HepG2 (cell line): ENCODE results near the gene WDR54. TPM values are rescaled to one million over a fixed set of nuclear protein-coding genes. Genes with fewer than 3 reads are reported as not detected.

Source experiments
- ARID2 ChIP-seq: sonication (generic); formaldehyde crosslinking; IDR thresholded peaks from 2 replicates; pipeline ENCODE4 v1.8.1; 2022; ENCODE audit warnings: mild to moderate bottlenecking, missing genetic modification reagents, borderline replicate concordance
- BHLHE40 ChIP-seq: IDR thresholded peaks from 2 replicates; pipeline ENCODE4 v1.6.1; 2011; ENCODE audit warnings: low read length, improper control_type of control experiment
- CBX1 ChIP-seq: IDR thresholded peaks from one replicate; pipeline ENCODE4 v1.6.1; 2016; ENCODE audit warnings: antibody characterized with exemption, low read depth
- ELF4 ChIP-seq: sonication (generic); formaldehyde crosslinking; IDR thresholded peaks from 2 replicates; pipeline ENCODE4 v1.5.0; 2020; ENCODE audit warnings: missing genetic modification reagents, mild to moderate bottlenecking, moderate library complexity, borderline replicate concordance
- EP300 ChIP-seq, 3 experiments: sonication (generic) in 1 of 3; formaldehyde crosslinking in 1 of 3; IDR thresholded peaks; 2 replicates each; pipeline versions ENCODE4 v1.5.1 to v1.6.1; 2011 to 2020; ENCODE audit warnings: low read depth in 2 of 3, low read length in 2 of 3, borderline replicate concordance in 1 of 3, improper control_type of control experiment in 1 of 3, mild to moderate bottlenecking in 1 of 3, missing genetic modification reagents in 1 of 3, moderate library complexity in 1 of 3
- GATAD1 ChIP-seq: IDR thresholded peaks from 2 replicates; pipeline ENCODE4 v1.6.1; 2016; ENCODE audit warnings: missing genetic modification reagents, missing compliant biosample characterization
- KAT2B ChIP-seq: fragments of 150-350 bp; IDR thresholded peaks from 2 replicates; pipeline ENCODE4 v1.6.1; 2014; ENCODE audit warnings: low read depth, low read length, borderline replicate concordance
- KDM5B ChIP-seq: sonication (generic); formaldehyde crosslinking; IDR thresholded peaks from 2 replicates; pipeline ENCODE4 v1.4.0; 2020; ENCODE audit warnings: missing genetic modification reagents, mild to moderate bottlenecking, borderline replicate concordance
- MATR3 ChIP-seq: sonication (generic); formaldehyde crosslinking; IDR thresholded peaks from 2 replicates; pipeline ENCODE4 v1.4.0; 2020; ENCODE audit warnings: missing genetic modification reagents
- MED8 ChIP-seq: sonication (generic); formaldehyde crosslinking; IDR thresholded peaks from 2 replicates; pipeline ENCODE4 v1.8.1; 2023; ENCODE audit warnings: mild to moderate bottlenecking, missing genetic modification reagents; ENCODE audit not compliant: insufficient replicate concordance
- MTA1 ChIP-seq: sonication (generic); formaldehyde crosslinking; IDR thresholded peaks from 2 replicates; pipeline ENCODE4 v1.4.0; 2020; ENCODE audit warnings: missing genetic modification reagents, mild to moderate bottlenecking, borderline replicate concordance
- NAIF1 ChIP-seq: sonication (generic); formaldehyde crosslinking; IDR thresholded peaks from 2 replicates; pipeline ENCODE4 v1.5.0; 2020; ENCODE audit warnings: mild to moderate bottlenecking, missing genetic modification reagents, borderline replicate concordance
- ZKSCAN1 ChIP-seq: fragments of 150-350 bp; IDR thresholded peaks from 2 replicates; pipeline ENCODE4 v1.6.1; 2014; ENCODE audit warnings: low read length
- ZNF292 ChIP-seq: sonication (generic); formaldehyde crosslinking; IDR thresholded peaks from 2 replicates; pipeline ENCODE4 v1.8.1; 2022; ENCODE audit warnings: mild to moderate bottlenecking, low read depth, missing genetic modification reagents, borderline replicate concordance
- ZNF382 ChIP-seq: sonication (generic); formaldehyde crosslinking; IDR thresholded peaks from 2 replicates; pipeline ENCODE4 v1.5.0; 2020; ENCODE audit warnings: missing genetic modification reagents, mild to moderate bottlenecking, borderline replicate concordance
- ZNF484 ChIP-seq: sonication (generic); formaldehyde crosslinking; IDR thresholded peaks from 2 replicates; pipeline ENCODE4 v1.5.1; 2020; ENCODE audit warnings: mild to moderate bottlenecking, low read depth, missing genetic modification reagents, borderline replicate concordance
- ZNF530 ChIP-seq: sonication (generic); formaldehyde crosslinking; IDR thresholded peaks from 2 replicates; pipeline ENCODE4 v1.5.0; 2020; ENCODE audit warnings: low read depth, mild to moderate bottlenecking, missing genetic modification reagents
- ZSCAN30 ChIP-seq: sonication (generic); formaldehyde crosslinking; IDR thresholded peaks from 2 replicates; pipeline ENCODE4 v1.5.0; 2020; ENCODE audit warnings: mild to moderate bottlenecking, missing genetic modification reagents
- polyA plus RNA-seq, 8 experiments: library from polyadenylated mRNA; depleted of rRNA in 3 of 8; stranded (reverse) in 7 of 8; unstranded in 1 of 8; fragments of >200 nt; fragmentation: Illumina TruSeq in 4 of 8; extraction: Trizol in 4 of 8; gene quantifications; 2 replicates each; pipeline versions ENCODE4 v1.2.1 to v1.2.3, GENCODE V29; 2011 to 2016; ENCODE audit warnings: low read depth in 4 of 8, missing spikeins in 1 of 8, mixed read lengths in 1 of 8; ENCODE audit not compliant: insufficient read depth in 1 of 8
- total RNA-seq, 5 experiments: library from RNA; depleted of rRNA; stranded (reverse); fragments of >200 nt; fragmentation: Illumina TruSeq; extraction: Trizol; gene quantifications; 2 replicates each; pipeline ENCODE4 v1.2.3, GENCODE V29; 2016; ENCODE audit warnings: low read depth in 1 of 5
- TF ChIP-seq, protein P1 (sequence below): sonication (generic); formaldehyde crosslinking; IDR thresholded peaks from 2 replicates; pipeline ENCODE4 v1.4.0; 2020; ENCODE audit warnings: missing genetic modification reagents
- TF ChIP-seq, protein P2 (sequence below): sonication (generic); formaldehyde crosslinking; IDR thresholded peaks from 2 replicates; pipeline ENCODE4 v1.4.0; 2020; ENCODE audit warnings: missing genetic modification reagents
- TF ChIP-seq, protein P3 (sequence below): sonication (generic); formaldehyde crosslinking; IDR thresholded peaks from 2 replicates; pipeline ENCODE4 v1.4.0; 2020; ENCODE audit warnings: mild to moderate bottlenecking, missing genetic modification reagents

WDR54 gene
- total and polyA plus RNA-seq, 2 of the 13 experiments (the other 11 are each of a cell fraction or from before 2014, with no cell fraction given): 2.0 to 17.3 TPM

DNA sequence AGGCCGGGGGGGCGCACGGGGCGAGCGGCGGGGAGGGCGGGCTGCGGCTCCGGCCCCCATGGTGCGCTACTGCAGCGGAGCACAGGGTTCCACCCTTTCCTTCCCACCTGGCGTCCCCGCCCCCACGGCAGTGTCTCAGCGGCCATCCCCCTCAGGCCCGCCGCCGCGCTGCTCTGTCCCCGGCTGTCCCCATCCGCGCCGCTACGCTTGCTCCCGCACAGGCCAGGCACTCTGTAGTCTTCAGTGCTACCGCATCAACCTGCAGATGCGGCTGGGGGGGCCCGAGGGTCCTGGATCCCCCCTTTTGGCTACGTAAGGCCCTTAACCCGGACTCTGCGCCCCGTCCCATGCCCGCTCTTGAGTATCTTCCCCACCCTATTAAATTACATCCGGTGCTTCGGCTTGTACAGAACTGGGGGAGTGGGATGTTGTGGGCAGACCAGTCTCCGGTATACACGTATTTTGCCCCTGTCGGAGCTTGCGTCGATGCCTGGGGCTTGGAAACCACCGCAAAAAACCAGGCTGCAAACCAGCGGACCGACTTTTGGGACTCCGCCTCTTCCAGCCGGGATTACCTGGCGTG, 36.1 kb downstream of the WDR54 start (continued):
- TF ChIP-seq, protein P1, sequence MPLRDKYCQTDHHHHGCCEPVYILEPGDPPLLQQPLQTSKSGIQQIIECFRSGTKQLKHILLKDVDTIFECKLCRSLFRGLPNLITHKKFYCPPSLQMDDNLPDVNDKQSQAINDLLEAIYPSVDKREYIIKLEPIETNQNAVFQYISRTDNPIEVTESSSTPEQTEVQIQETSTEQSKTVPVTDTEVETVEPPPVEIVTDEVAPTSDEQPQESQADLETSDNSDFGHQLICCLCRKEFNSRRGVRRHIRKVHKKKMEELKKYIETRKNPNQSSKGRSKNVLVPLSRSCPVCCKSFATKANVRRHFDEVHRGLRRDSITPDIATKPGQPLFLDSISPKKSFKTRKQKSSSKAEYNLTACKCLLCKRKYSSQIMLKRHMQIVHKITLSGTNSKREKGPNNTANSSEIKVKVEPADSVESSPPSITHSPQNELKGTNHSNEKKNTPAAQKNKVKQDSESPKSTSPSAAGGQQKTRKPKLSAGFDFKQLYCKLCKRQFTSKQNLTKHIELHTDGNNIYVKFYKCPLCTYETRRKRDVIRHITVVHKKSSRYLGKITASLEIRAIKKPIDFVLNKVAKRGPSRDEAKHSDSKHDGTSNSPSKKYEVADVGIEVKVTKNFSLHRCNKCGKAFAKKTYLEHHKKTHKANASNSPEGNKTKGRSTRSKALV: peak; percentile 72
- TF ChIP-seq KAT2B (no peak), ZNF530 (CRISPR knock-in tag) (no peak), ZSCAN30 (CRISPR knock-in tag) (0 out of 2 replicates have a peak, but pooled peaks have one; percentile 36), ZNF484 (0 out of 2 replicates have a peak, but pooled peaks have one; percentile 75), GATAD1 (CRISPR knock-in tag) (no peak), MATR3 (CRISPR knock-in tag) (no peak), NAIF1 (no peak), MED8 (CRISPR knock-in tag) (peak; percentile 23), BHLHE40 (no peak), ZKSCAN1 (no peak), CBX1 (peak; percentile 24), ZNF382 (CRISPR knock-in tag) (no peak), ARID2 (CRISPR knock-in tag) (peak; percentile 92), MTA1 (no peak; the same call in 1 of the 2 replicates), ELF4 (CRISPR knock-in tag) (no peak), EP300 (IDR thresholded peaks at IDR 0.05; ENCODE audit: low read depth in 2 of 2, low read length in 2 of 2) (no peak), EP300 (CRISPR knock-in tag; IDR thresholded peaks at IDR 0.05; ENCODE audit: borderline replicate concordance) (no peak), KDM5B (CRISPR knock-in tag) (peak; percentile 86; the same call in 1 of the 2 replicates), ZNF292 (CRISPR knock-in tag) (0 out of 2 replicates have a peak, but pooled peaks have one; percentile 2)
- TF ChIP-seq, protein P2, sequence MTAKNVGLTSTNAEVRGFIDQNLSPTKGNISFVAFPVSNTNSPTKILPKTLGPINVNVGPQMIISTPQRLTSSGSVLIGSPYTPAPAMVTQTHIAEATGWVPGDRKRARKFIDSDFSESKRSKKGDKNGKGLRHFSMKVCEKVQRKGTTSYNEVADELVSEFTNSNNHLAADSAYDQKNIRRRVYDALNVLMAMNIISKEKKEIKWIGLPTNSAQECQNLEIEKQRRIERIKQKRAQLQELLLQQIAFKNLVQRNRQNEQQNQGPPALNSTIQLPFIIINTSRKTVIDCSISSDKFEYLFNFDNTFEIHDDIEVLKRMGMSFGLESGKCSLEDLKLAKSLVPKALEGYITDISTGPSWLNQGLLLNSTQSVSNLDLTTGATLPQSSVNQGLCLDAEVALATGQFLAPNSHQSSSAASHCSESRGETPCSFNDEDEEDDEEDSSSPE: peak; percentile 55; the same call in 1 of the 2 replicates
- TF ChIP-seq, protein P3, sequence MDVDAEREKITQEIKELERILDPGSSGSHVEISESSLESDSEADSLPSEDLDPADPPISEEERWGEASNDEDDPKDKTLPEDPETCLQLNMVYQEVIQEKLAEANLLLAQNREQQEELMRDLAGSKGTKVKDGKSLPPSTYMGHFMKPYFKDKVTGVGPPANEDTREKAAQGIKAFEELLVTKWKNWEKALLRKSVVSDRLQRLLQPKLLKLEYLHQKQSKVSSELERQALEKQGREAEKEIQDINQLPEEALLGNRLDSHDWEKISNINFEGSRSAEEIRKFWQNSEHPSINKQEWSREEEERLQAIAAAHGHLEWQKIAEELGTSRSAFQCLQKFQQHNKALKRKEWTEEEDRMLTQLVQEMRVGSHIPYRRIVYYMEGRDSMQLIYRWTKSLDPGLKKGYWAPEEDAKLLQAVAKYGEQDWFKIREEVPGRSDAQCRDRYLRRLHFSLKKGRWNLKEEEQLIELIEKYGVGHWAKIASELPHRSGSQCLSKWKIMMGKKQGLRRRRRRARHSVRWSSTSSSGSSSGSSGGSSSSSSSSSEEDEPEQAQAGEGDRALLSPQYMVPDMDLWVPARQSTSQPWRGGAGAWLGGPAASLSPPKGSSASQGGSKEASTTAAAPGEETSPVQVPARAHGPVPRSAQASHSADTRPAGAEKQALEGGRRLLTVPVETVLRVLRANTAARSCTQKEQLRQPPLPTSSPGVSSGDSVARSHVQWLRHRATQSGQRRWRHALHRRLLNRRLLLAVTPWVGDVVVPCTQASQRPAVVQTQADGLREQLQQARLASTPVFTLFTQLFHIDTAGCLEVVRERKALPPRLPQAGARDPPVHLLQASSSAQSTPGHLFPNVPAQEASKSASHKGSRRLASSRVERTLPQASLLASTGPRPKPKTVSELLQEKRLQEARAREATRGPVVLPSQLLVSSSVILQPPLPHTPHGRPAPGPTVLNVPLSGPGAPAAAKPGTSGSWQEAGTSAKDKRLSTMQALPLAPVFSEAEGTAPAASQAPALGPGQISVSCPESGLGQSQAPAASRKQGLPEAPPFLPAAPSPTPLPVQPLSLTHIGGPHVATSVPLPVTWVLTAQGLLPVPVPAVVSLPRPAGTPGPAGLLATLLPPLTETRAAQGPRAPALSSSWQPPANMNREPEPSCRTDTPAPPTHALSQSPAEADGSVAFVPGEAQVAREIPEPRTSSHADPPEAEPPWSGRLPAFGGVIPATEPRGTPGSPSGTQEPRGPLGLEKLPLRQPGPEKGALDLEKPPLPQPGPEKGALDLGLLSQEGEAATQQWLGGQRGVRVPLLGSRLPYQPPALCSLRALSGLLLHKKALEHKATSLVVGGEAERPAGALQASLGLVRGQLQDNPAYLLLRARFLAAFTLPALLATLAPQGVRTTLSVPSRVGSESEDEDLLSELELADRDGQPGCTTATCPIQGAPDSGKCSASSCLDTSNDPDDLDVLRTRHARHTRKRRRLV (CRISPR knock-in tag): peak; percentile 72
